Kidney epithelial cell (primary cell): ENCODE data around the gene PITPNB. TPM values are rescaled to one million over a fixed set of nuclear protein-coding genes. Genes with fewer than 3 reads are reported as not detected.
A peak's percentile ranks its signal among the peaks of the same experiment; 100 is the strongest.

Experiments
- DNase-seq: peaks from one replicate; pipeline ENCODE4 v3.0.0-alpha.2; 2010; ENCODE audit warnings: low read depth
- H3K27me3 ChIP-seq: 2 replicates; pipeline ENCODE4 v1.6.0; 2011; ENCODE audit warnings: low read length; ENCODE audit not compliant: control insufficient read depth, insufficient read depth
- H3K36me3 ChIP-seq: 2 replicates; pipeline ENCODE4 v1.5.1; 2011; ENCODE audit warnings: low read length; ENCODE audit not compliant: control insufficient read depth, insufficient read depth
- H3K4me3 ChIP-seq: 2 replicates; pipeline ENCODE4 v1.5.1; 2011; ENCODE audit warnings: low read depth, mild to moderate bottlenecking, control low read depth, low read length
- total RNA-seq: library from RNA; depleted of rRNA; stranded (reverse); fragments of >200 nt; gene quantifications from 2 replicates; pipeline ENCODE4 v1.2.3, GENCODE V29; 2015
- TF ChIP-seq, protein P1 (sequence below): IDR thresholded peaks from 2 replicates; pipeline ENCODE4 v1.5.1; 2011; ENCODE audit warnings: mild to moderate bottlenecking, moderate library complexity, low read length, control low read depth, inconsistent platforms; ENCODE audit not compliant: insufficient read depth, poor library complexity, severe bottlenecking

Gene PITPNB
- total RNA-seq, 1 donor from 2014 or later, result 32.3 TPM

DNA sequence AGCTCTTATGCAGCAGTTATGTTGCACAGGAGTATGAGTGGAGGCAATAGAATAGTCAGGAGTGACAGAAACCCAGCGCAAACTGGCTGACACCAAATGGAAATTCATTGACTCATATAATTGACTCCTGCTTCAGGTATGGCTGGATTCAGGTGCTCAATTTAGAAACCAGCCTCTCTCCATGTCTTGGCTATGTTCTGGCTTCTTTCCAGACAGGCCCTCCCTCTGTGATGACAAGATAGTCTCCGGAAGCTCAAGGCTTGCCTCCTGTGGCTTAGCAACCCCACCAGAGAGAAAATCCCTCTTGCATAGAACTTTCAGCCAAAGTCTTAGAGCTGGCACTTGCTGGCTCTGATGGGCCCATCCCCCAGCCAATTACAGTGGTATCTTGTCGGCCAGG lies 89.4 kb downstream of the PITPNB start:
- Histone ChIP-seq H3K4me3 (no peak overlapping the region), H3K27me3 (no peaks in the 10 kb centered on the region), H3K36me3 (no peaks in the 10 kb centered on the region)
- DNase-seq, result no peak
- TF ChIP-seq, protein P1, sequence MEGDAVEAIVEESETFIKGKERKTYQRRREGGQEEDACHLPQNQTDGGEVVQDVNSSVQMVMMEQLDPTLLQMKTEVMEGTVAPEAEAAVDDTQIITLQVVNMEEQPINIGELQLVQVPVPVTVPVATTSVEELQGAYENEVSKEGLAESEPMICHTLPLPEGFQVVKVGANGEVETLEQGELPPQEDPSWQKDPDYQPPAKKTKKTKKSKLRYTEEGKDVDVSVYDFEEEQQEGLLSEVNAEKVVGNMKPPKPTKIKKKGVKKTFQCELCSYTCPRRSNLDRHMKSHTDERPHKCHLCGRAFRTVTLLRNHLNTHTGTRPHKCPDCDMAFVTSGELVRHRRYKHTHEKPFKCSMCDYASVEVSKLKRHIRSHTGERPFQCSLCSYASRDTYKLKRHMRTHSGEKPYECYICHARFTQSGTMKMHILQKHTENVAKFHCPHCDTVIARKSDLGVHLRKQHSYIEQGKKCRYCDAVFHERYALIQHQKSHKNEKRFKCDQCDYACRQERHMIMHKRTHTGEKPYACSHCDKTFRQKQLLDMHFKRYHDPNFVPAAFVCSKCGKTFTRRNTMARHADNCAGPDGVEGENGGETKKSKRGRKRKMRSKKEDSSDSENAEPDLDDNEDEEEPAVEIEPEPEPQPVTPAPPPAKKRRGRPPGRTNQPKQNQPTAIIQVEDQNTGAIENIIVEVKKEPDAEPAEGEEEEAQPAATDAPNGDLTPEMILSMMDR, result no peak

DNA sequence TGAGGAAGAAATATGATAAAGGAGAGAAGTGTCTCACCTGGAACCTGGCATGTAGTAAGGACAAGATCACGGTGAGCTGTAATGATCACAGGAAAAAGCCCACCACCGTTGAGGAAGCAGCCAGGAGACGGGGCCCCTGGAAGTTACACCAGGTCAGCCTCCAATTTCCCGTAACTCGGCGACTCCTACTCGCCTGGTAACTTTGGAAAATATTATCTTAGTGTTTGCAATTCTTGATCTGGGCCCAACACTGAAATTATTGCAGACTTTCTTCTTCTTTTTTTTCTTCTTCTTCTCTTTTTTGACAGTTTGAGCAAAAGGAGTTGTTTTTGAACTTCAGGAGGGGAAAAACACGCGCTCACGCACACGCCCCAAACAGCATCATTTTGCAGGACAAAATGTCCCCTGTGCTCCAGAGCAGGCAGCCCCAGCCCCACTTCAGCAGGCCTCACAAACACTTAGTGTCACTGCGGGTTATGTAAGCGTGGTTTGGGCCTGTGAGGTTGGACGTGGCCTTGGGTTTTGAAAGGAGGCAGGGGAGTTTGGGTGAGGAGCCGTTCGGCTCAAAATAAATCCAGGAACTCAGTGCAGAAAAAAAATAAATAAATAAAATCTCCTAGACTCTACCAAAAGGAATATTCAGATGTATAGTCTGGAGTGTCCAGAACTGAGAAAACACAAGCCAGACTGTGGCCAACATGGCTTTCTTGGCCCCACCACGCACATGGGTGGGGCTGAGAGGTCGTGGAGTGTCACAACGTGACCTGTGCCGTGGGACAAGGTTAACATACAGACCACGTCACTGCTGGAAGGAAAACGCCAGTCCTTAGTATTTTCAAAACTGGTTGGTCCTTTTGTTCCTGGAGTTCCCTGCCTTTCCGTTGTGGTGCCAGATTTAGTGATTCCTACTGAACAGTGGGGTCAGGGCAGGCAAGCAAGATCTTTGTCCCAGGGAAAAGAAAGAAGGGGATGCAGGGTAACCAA lies 91.2 kb downstream of the PITPNB start:
- Histone ChIP-seq H3K4me3 (no peak overlapping the region), H3K36me3 (no peaks in the 10 kb centered on the region), H3K27me3 (no peaks in the 10 kb centered on the region)
- TF ChIP-seq, protein P1, result no peak
- no peak for DNase-seq

DNA sequence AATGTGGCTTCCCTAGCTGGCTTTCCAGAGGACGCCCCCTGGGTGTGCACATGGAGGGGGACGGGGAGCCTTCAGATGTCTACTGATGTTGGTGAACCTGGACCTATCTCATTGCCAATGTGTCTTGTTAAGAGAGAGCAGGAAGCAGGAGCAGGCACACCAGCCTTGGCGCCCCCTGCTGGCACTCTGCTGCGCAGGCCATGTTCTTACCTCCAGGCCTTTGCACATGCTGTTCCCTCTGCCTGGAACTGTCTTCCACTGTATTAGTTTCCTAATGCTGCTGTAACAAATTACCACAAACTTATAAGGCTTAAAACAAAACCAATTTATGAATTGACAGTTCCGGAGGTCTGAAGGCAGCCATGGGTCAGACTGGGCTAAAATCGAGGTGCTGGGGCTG lies 93.9 kb downstream of the PITPNB start:
- DNase-seq, result no peak
- no peaks in the 10 kb centered on the region for H3K36me3 ChIP-seq
- H3K4me3 ChIP-seq, result no peak overlapping the region
- H3K27me3 ChIP-seq, result no peaks in the 10 kb centered on the region
- TF ChIP-seq, protein P1, result peak; percentile 34

DNA sequence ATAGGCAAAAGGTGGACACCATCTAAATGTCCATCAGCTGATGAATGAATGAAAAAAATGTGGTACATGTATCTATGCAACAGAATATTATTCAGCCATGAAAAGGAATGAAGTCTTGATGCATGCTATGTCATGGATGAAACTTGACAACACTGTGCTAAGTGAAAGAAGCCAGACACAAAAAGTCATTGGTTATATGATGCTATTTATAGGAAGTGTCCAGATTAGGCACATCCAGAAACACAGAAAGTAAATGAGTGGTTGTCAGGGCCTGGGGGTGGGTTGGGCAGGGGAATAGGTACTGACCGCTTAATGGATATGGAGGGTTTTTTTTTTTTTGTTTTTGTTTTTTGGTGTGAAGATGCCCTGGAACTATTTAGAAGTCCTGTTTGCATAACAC lies 95.8 kb downstream of the PITPNB start:
- peaks cover 2% of the 10 kb centered on the region for H3K27me3 ChIP-seq
- H3K36me3 ChIP-seq, result no peaks in the 10 kb centered on the region
- no peak for DNase-seq
- H3K4me3 ChIP-seq, result no peak overlapping the region
- TF ChIP-seq, protein P1, result no peak

DNA sequence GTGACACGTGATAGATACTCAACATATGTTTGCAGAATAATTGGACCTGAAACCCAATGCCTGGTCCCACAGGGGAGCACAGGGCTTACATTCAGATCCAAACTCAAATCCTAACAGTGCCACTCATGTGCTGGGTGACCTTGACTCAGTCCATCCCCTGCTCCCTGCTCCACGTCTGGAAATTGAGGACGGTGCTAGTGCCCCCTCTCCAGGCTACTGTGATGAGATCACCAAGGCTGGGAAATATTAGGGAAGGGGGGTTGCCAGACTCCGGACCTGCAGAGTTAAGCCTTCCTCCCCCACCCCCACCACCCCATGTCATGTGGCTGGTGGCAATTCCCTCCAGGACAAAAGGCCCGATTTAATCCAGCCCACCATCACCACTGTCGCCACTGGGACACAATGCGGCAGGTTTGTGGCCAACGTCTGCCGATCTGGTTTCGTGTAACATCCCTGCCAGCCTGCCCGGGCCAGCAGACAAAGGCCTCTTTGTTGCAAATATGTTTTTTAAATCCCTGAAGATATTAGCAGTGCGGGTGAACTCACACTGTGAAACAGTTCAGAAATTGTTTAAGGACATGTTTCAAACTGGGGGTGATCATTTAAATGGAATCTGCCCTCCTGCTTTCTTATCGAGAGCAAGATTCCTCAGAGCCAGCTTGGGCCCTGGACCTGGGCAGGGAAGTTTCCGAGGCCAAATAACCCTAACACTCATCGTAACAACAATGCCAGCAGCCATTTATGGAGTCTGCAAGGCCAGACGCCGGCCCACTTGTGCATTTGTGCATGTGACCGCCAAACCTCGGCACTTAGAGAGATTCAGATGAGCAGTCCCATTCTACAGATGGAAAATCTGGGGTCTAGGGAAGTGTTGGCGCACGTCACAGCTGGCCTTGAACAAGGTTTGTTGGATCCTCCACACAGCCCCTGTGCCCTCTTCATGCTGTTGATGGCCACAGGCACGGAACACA lies 97.9 kb downstream of the PITPNB start:
- TF ChIP-seq, protein P1, result no peak
- peaks cover 2% of the 10 kb centered on the region for H3K27me3 ChIP-seq
- no peak for DNase-seq
- H3K4me3 ChIP-seq, result no peak overlapping the region
- H3K36me3 ChIP-seq, result no peaks in the 10 kb centered on the region
